Endothelial cell of umbilical vein (primary cell): ENCODE measurements around the gene LYRM2. TPM values are rescaled to one million over a fixed set of nuclear protein-coding genes. Genes with fewer than 3 reads are reported as not detected.

Experiments
- BruUV-seq: library from RNA; stranded (reverse); fragments of 400-500 nt; replicated peaks from 2 replicates; lab custom pipeline; 2021; lab: Mats Ljungman, UMichigan
- CTCF ChIA-PET: fragments of 300-600, 350-600 bp; sonication (Branson Sonifier 250); formaldehyde crosslinking; loops from one replicate; lab custom pipeline; 2021; ENCODE audit warnings: antibody characterized with exemption, inconsistent platforms; lab: Charles Lee
- POLR2A ChIA-PET: fragments of 300-600, 350-600 bp; sonication (Branson Sonifier 250); formaldehyde crosslinking; loops from one replicate; lab custom pipeline; 2021; ENCODE audit warnings: antibody characterized with exemption, inconsistent platforms; lab: Charles Lee
- DNase-seq: peaks from one replicate; pipeline ENCODE4 v3.0.0-alpha.2; 2011; ENCODE audit warnings: low read depth, low spot score
- FAIRE-seq: peaks from 2 replicates; lab custom pipeline; 2011; peaks lifted over from hg19 to GRCh38; lab: Jason Lieb, UNC
- H2AFZ ChIP-seq: 2 replicates; pipeline ENCODE4 v1.6.0; 2012; ENCODE audit warnings: low read depth, low read length, control low read depth, inconsistent platforms
- H3K27ac ChIP-seq: 2 replicates; pipeline ENCODE4 v1.5.1; 2011; ENCODE audit warnings: low read depth, mild to moderate bottlenecking, control low read depth, low read length, moderate library complexity; ENCODE audit not compliant: insufficient read depth
- H3K27me3 ChIP-seq, 2 experiments: 2 replicates each; pipeline versions ENCODE4 v1.6.0 to v1.6.1; 2011; ENCODE audit warnings: low read length in 2 of 2, mixed read lengths in 1 of 2; ENCODE audit not compliant: control insufficient read depth in 2 of 2, insufficient read depth in 2 of 2
- H3K36me3 ChIP-seq, 2 experiments: 2 replicates in 1 of 2; 3 replicates in 1 of 2; pipeline ENCODE4 v1.5.1; 2011; ENCODE audit warnings: low read length in 2 of 2, mild to moderate bottlenecking in 1 of 2, moderate library complexity in 1 of 2; ENCODE audit not compliant: control insufficient read depth in 2 of 2, insufficient read depth in 2 of 2; ENCODE audit errors: extremely low read depth in 1 of 2
- H3K4me1 ChIP-seq: 3 replicates; pipeline ENCODE4 v1.5.1; 2011; ENCODE audit warnings: mild to moderate bottlenecking, low read length; ENCODE audit not compliant: control insufficient read depth, insufficient read depth; ENCODE audit errors: extremely low read depth
- H3K4me2 ChIP-seq: 2 replicates; pipeline ENCODE4 v1.6.1; 2011; ENCODE audit warnings: low read length, control low read depth, mixed read lengths; ENCODE audit not compliant: insufficient read depth
- H3K4me3 ChIP-seq, 3 experiments: fragments of 200-600 bp in 1 of 3; sonication (generic), shearing (Covaris generic) in 1 of 3; replicated peaks in 1 of 3; 2 replicates each; pipeline ENCODE4 v1.5.1; 2011 to 2016; ENCODE audit warnings: control low read depth in 3 of 3, low read length in 3 of 3, mild to moderate bottlenecking in 2 of 3, inconsistent platforms in 1 of 3, low read depth in 1 of 3, moderate library complexity in 1 of 3; ENCODE audit not compliant: insufficient read depth in 1 of 3
- H3K79me2 ChIP-seq: 2 replicates; pipeline ENCODE4 v1.6.0; 2012; ENCODE audit warnings: low read length, inconsistent platforms; ENCODE audit not compliant: control insufficient read depth, insufficient read depth
- H3K9ac ChIP-seq: replicated peaks from 2 replicates; pipeline ENCODE3; 2011; ENCODE audit warnings: low read length, control low read depth; ENCODE audit not compliant: insufficient read depth; ENCODE audit errors: extremely low read depth
- H3K9me1 ChIP-seq: replicated peaks from 3 replicates; pipeline ENCODE4 v1.6.0; 2011; ENCODE audit warnings: mild to moderate bottlenecking, low read length; ENCODE audit not compliant: control insufficient read depth, insufficient read depth; ENCODE audit errors: extremely low read depth
- H3K9me3 ChIP-seq: replicated peaks from 2 replicates; pipeline ENCODE4 v1.5.1; 2012; ENCODE audit warnings: low read length, inconsistent platforms; ENCODE audit not compliant: control insufficient read depth, insufficient read depth
- H4K20me1 ChIP-seq: replicated peaks from 2 replicates; pipeline ENCODE3; 2011; ENCODE audit warnings: mild to moderate bottlenecking, low read length; ENCODE audit not compliant: control insufficient read depth, insufficient read depth; ENCODE audit errors: extremely low read depth
- EZH2 ChIP-seq: IDR thresholded peaks from 2 replicates; pipeline ENCODE4 v1.6.1; 2012; ENCODE audit warnings: borderline replicate concordance, low read depth, mild to moderate bottlenecking, moderate library complexity, low read length, inconsistent platforms; ENCODE audit not compliant: severe bottlenecking
- FOS ChIP-seq: IDR thresholded peaks from 2 replicates; pipeline ENCODE4 v1.6.1; 2011; ENCODE audit warnings: mild to moderate bottlenecking, low read length, moderate library complexity, borderline replicate concordance; ENCODE audit not compliant: insufficient read depth
- GATA2 ChIP-seq: IDR thresholded peaks from 2 replicates; pipeline ENCODE4 v1.7.0; 2011; ENCODE audit warnings: low read depth, mild to moderate bottlenecking, moderate library complexity, mixed read lengths, low read length; ENCODE audit not compliant: insufficient read length, insufficient read depth
- JUN ChIP-seq: IDR thresholded peaks from 2 replicates; pipeline ENCODE4 v1.6.1; 2011; ENCODE audit warnings: borderline replicate concordance, low read depth; ENCODE audit not compliant: insufficient read length, insufficient read depth
- MAX ChIP-seq: IDR thresholded peaks from 2 replicates; pipeline ENCODE4 v1.6.1; 2011; ENCODE audit not compliant: insufficient read depth, insufficient read length
- POLR2A ChIP-seq: IDR thresholded peaks from 2 replicates; pipeline ENCODE4 v1.6.1; 2012; ENCODE audit warnings: low read depth, mild to moderate bottlenecking, control low read depth, low read length
- dilution Hi-C: fragments of 300-500 bp; cut with MboI; formaldehyde crosslinking; loops from one replicate; pipeline ENCODE4 v1.15.0; 2019; ENCODE audit warnings: low sequenced_read_pairs; ENCODE audit not compliant: extremely low pct_ligation_motif_present
- intact Hi-C: fragments of 100-400 bp; cut with micrococcal nuclease; formaldehyde crosslinking; loops from one replicate; pipeline ENCODE4 v1.10.0; 2022
- polyA plus RNA-seq, 4 experiments: library from polyadenylated mRNA; depleted of rRNA in 3 of 4; stranded (reverse) in 3 of 4; unstranded in 1 of 4; fragments of >200 nt; gene quantifications; 2 replicates each; pipeline versions ENCODE4 v1.2.1 to v1.2.3, GENCODE V29; 2011 to 2012; ENCODE audit warnings: missing spikeins in 1 of 4
- total RNA-seq: library from RNA; stranded (reverse); gene quantifications from 2 replicates; pipeline ENCODE4 v1.2.3, GENCODE V29; 2021
- TF ChIP-seq, protein P1 (sequence below), 2 donors: IDR thresholded peaks; 1 replicate in 1 of 2; 2 replicates in 1 of 2; pipeline ENCODE4 v1.5.1; 2011; ENCODE audit warnings: low read length in 2 of 2, mild to moderate bottlenecking in 2 of 2, moderate library complexity in 2 of 2, control low read depth in 1 of 2, inconsistent platforms in 1 of 2, low read depth in 1 of 2; ENCODE audit not compliant: insufficient read depth in 1 of 2; ENCODE audit errors: extremely low read depth in 1 of 2

The LYRM2 gene
- total and polyA plus RNA-seq, 2 donors (not counting 3 experiments of a cell fraction or from before 2014, with no cell fraction given): 11.8 to 41.9 TPM

DNA sequence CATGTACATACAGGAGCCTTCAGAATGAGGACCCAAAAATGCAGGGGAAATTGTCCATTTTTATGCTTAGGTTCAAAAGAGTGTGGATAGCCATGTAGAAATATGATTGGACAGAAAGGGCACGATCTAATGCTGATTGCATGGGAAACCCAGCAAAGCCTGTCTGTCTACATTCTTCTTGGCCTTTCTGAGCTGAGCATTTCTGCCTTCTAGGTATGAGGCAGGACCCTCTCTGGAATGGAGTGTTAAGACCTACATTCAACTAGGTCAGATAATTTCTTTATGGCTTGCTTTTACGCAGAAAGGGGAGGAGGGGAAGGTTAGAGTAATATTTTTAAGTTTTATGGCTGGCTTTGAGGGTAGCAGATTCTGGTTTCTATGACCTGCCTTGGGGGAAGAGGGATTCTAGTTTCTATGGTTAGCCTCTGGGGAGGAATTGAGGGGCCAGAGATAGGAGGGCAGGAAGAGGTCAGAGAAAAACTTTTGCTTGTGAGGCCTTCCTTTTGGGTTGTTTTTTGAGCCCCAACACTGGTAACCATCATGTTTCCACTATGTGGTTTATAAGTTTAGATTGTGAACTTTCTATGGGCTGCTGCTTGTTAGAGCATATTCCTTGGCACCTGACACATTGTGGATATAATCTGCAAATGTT lies 63.5 kb downstream of the LYRM2 start:
- Histone ChIP-seq H2AFZ (no peak overlapping the region), H3K36me3 (no peaks in the 10 kb centered on the region), H3K79me2 (no peaks in the 10 kb centered on the region), H3K9ac (no peak overlapping the region), H3K9me1 (no peaks in the 10 kb centered on the region), H4K20me1 (no peaks in the 10 kb centered on the region), H3K27me3 (no peaks in the 10 kb centered on the region), H3K4me1 (no peaks in the 10 kb centered on the region), H3K4me2 (no peak overlapping the region), H3K4me3 (no peak overlapping the region), H3K9me3 (no peaks in the 10 kb centered on the region), H3K27ac (no peak overlapping the region)
- CTCF ChIA-PET: no interaction called here
- TF ChIP-seq GATA2 (no peak), MAX (no peak), FOS (no peak), EZH2 (no peak), JUN (no peak), POLR2A (no peak)
- TF ChIP-seq, protein P1, sequence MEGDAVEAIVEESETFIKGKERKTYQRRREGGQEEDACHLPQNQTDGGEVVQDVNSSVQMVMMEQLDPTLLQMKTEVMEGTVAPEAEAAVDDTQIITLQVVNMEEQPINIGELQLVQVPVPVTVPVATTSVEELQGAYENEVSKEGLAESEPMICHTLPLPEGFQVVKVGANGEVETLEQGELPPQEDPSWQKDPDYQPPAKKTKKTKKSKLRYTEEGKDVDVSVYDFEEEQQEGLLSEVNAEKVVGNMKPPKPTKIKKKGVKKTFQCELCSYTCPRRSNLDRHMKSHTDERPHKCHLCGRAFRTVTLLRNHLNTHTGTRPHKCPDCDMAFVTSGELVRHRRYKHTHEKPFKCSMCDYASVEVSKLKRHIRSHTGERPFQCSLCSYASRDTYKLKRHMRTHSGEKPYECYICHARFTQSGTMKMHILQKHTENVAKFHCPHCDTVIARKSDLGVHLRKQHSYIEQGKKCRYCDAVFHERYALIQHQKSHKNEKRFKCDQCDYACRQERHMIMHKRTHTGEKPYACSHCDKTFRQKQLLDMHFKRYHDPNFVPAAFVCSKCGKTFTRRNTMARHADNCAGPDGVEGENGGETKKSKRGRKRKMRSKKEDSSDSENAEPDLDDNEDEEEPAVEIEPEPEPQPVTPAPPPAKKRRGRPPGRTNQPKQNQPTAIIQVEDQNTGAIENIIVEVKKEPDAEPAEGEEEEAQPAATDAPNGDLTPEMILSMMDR (IDR thresholded peaks at IDR 0.05; ENCODE audit: extremely low read depth in 1 of 2, insufficient read depth in 1 of 2, low read depth in 1 of 2, low read length in 2 of 2): no peak
- dilution Hi-C loops: no loop called here
- no TSS peak for BruUV-seq
- no peak for DNase-seq
- no peak for FAIRE-seq
- POLR2A ChIA-PET: no interaction called here
- intact Hi-C loops: no loop called here
